Smooth muscle cell (in vitro differentiated cells): ENCODE measurements around the gene FRMD1. TPM values are rescaled to one million over a fixed set of nuclear protein-coding genes. Genes with fewer than 3 reads are reported as not detected.

Source experiments
- DNase-seq: peaks from one replicate; lab custom pipeline; 2025; ENCODE audit not compliant: unreplicated experiment; lab: John Stamatoyannopoulos, UW
- H2AFZ ChIP-seq: fragments of 200-600 bp; sonication (generic); 2 replicates; pipeline ENCODE4 v1.6.0; 2016; ENCODE audit warnings: antibody characterized with exemption, low read depth, mild to moderate bottlenecking
- H3F3A ChIP-seq: fragments of 200-600 bp; sonication (generic); 2 replicates; pipeline ENCODE4 v1.6.0; 2017; ENCODE audit warnings: antibody characterized with exemption, low read depth
- H3K27ac ChIP-seq: fragments of 200-600 bp; sonication (generic); 2 replicates; pipeline ENCODE4 v1.5.1; 2016; ENCODE audit warnings: low read depth, mild to moderate bottlenecking
- H3K27me3 ChIP-seq: fragments of 200-600 bp; sonication (generic); 2 replicates; pipeline ENCODE4 v1.6.1; 2016; ENCODE audit warnings: low read depth, mild to moderate bottlenecking
- H3K36me3 ChIP-seq: fragments of 200-600 bp; sonication (generic); 2 replicates; pipeline ENCODE4 v1.5.1; 2016; ENCODE audit warnings: low read depth
- H3K4me1 ChIP-seq: fragments of 200-600 bp; sonication (generic); 2 replicates; pipeline ENCODE4 v1.5.1; 2016; ENCODE audit warnings: low read depth
- H3K4me2 ChIP-seq: fragments of 200-600 bp; sonication (generic); 2 replicates; pipeline ENCODE4 v1.6.0; 2016; ENCODE audit warnings: mild to moderate bottlenecking
- H3K4me3 ChIP-seq: fragments of 200-600 bp; sonication (generic); 2 replicates; pipeline ENCODE4 v1.5.1; 2016; ENCODE audit warnings: mild to moderate bottlenecking
- H3K79me2 ChIP-seq: fragments of 200-600 bp; sonication (generic); 2 replicates; pipeline ENCODE4 v1.6.0; 2016; ENCODE audit warnings: low read depth, mild to moderate bottlenecking
- H3K9ac ChIP-seq: fragments of 200-600 bp; sonication (generic); 2 replicates; pipeline ENCODE4 v1.6.0; 2016; ENCODE audit warnings: low read depth
- H3K9me3 ChIP-seq: fragments of 200-600 bp; sonication (generic); replicated peaks from 2 replicates; pipeline ENCODE4 v1.5.1; 2016; ENCODE audit warnings: low read depth
- H4K20me1 ChIP-seq: fragments of 200-600 bp; sonication (generic); 2 replicates; pipeline ENCODE4 v1.6.0; 2016; ENCODE audit warnings: low read depth
- WGBS: methylation state at CpG from one replicate; pipeline ENCODE4 v1.1.7; 2016; ENCODE audit warnings: low lambda C conversion rate; 5-methylcytosine and 5-hydroxymethylcytosine counted together
- polyA plus RNA-seq: library from polyadenylated mRNA; unstranded; fragments of >200 nt; fragmentation: Nextera tagmentation; extraction: Ambion mirVana; gene quantifications from 2 replicates; pipeline ENCODE4 v1.2.1, GENCODE V29; 2016
- total RNA-seq: library from RNA; depleted of rRNA; stranded (reverse); fragments of >200 nt; gene quantifications from 2 replicates; pipeline ENCODE4 v1.2.3, GENCODE V29; 2014
- TF ChIP-seq, protein P1 (sequence below): fragments of 200-600 bp; sonication (generic); IDR thresholded peaks from 2 replicates; pipeline ENCODE4 v1.5.1; 2017; ENCODE audit warnings: borderline replicate concordance, mild to moderate bottlenecking, antibody characterized with exemption; ENCODE audit not compliant: insufficient read depth, poor library complexity, severe bottlenecking

Gene FRMD1
- total and polyA plus RNA-seq, 2 experiments from 2014 or later = not detected

GRCh38 chr6:168102315-168102985 is 23.4 kb upstream of the FRMD1 start:
- whole genome bisulfite sequencing = 83% methylated on average over 10 of the region's 10 CpGs
- H3K9ac ChIP-seq = no peak overlapping the region
- H3K4me2 ChIP-seq = no peak overlapping the region
- no peaks in the 10 kb centered on the region for H3K36me3 ChIP-seq
- H3F3A ChIP-seq = no peaks in the 10 kb centered on the region
- no peaks in the 10 kb centered on the region for H3K79me2 ChIP-seq
- H2AFZ ChIP-seq = no peak overlapping the region
- DNase-seq = no peak
- no peaks in the 10 kb centered on the region for H4K20me1 ChIP-seq
- no peak overlapping the region for H3K4me3 ChIP-seq
- no peaks in the 10 kb centered on the region for H3K4me1 ChIP-seq
- TF ChIP-seq, protein P1, sequence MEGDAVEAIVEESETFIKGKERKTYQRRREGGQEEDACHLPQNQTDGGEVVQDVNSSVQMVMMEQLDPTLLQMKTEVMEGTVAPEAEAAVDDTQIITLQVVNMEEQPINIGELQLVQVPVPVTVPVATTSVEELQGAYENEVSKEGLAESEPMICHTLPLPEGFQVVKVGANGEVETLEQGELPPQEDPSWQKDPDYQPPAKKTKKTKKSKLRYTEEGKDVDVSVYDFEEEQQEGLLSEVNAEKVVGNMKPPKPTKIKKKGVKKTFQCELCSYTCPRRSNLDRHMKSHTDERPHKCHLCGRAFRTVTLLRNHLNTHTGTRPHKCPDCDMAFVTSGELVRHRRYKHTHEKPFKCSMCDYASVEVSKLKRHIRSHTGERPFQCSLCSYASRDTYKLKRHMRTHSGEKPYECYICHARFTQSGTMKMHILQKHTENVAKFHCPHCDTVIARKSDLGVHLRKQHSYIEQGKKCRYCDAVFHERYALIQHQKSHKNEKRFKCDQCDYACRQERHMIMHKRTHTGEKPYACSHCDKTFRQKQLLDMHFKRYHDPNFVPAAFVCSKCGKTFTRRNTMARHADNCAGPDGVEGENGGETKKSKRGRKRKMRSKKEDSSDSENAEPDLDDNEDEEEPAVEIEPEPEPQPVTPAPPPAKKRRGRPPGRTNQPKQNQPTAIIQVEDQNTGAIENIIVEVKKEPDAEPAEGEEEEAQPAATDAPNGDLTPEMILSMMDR = no peak
- H3K27me3 ChIP-seq = no peaks in the 10 kb centered on the region
- no peaks in the 10 kb centered on the region for H3K9me3 ChIP-seq
- no peak overlapping the region for H3K27ac ChIP-seq

GRCh38 chr6:168101590-168102314 is 22.7 kb upstream of the FRMD1 start:
- H3K4me3 ChIP-seq = no peak overlapping the region
- no peaks in the 10 kb centered on the region for H4K20me1 ChIP-seq
- DNase-seq = no peak
- TF ChIP-seq, protein P1 = no peak
- no peaks in the 10 kb centered on the region for H3K9me3 ChIP-seq
- no peak overlapping the region for H2AFZ ChIP-seq
- H3K27ac ChIP-seq = no peak overlapping the region
- H3K9ac ChIP-seq = no peak overlapping the region
- H3K27me3 ChIP-seq = no peaks in the 10 kb centered on the region
- no peak overlapping the region for H3K4me2 ChIP-seq
- H3K4me1 ChIP-seq = no peaks in the 10 kb centered on the region
- H3F3A ChIP-seq = no peaks in the 10 kb centered on the region
- H3K36me3 ChIP-seq = no peaks in the 10 kb centered on the region
- H3K79me2 ChIP-seq = no peaks in the 10 kb centered on the region
- 97% methylated on average over 43 of the region's 61 CpGs for WGBS

DNA sequence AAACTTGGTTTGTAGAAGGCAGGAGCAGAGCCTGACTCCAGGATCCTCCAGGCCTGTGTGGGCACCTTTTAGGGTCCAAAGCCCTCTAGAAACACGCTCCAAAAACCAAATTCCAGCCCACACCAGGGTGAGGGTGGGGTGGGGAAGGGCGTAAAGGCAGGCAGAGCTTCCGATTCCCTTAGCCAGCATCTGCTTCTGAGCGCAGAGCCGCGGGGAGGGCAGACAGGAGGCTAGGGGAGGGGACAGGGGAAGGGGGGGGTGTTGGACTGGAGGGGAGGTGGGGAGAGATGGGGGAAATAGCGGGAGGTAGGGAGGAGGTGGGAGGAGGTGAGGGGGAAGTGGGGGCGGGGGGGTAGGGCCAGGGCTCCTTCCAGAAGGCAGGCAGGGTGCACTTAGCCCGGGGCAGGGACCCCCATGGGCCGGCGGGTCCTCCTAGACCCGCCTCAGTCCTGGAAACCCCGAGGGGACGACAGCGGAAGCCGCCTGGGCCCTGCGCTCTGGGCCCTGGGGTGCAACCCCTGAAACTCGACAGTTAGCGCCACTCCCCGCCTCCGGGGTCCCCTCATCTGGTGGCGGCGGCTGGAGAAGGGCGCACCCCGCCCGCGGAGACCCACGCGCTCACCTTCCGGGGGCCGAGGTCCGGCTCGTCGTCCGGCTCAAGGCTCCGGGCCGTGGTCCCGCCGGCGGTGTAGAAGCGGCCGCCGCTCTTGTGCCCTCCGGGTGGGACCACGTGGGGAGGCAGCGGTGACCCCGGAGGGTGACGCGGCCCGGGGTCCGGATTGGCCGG is 22.0 kb upstream of the FRMD1 start:
- TF ChIP-seq, protein P1 = no peak
- Histone ChIP-seq H3K27ac (no peak overlapping the region), H3K9ac (no peak overlapping the region), H3K4me1 (no peaks in the 10 kb centered on the region), H3K9me3 (no peaks in the 10 kb centered on the region), H2AFZ (no peak overlapping the region), H3K4me3 (no peak overlapping the region), H3K79me2 (no peaks in the 10 kb centered on the region), H4K20me1 (no peaks in the 10 kb centered on the region), H3K36me3 (no peaks in the 10 kb centered on the region), H3F3A (no peaks in the 10 kb centered on the region), H3K27me3 (no peaks in the 10 kb centered on the region), H3K4me2 (no peak overlapping the region)
- no peak for DNase-seq
- 95% methylated on average over 40 of the region's 52 CpGs for WGBS
